ENCODE data around the gene SIL1.

- no peak for TF ChIP-seq EZH2 (IDR thresholded peaks at IDR 0.05; ENCODE audit: borderline replicate concordance, low read depth, low read length, poor library complexity, severe bottlenecking)
- TF ChIP-seq, protein P1, sequence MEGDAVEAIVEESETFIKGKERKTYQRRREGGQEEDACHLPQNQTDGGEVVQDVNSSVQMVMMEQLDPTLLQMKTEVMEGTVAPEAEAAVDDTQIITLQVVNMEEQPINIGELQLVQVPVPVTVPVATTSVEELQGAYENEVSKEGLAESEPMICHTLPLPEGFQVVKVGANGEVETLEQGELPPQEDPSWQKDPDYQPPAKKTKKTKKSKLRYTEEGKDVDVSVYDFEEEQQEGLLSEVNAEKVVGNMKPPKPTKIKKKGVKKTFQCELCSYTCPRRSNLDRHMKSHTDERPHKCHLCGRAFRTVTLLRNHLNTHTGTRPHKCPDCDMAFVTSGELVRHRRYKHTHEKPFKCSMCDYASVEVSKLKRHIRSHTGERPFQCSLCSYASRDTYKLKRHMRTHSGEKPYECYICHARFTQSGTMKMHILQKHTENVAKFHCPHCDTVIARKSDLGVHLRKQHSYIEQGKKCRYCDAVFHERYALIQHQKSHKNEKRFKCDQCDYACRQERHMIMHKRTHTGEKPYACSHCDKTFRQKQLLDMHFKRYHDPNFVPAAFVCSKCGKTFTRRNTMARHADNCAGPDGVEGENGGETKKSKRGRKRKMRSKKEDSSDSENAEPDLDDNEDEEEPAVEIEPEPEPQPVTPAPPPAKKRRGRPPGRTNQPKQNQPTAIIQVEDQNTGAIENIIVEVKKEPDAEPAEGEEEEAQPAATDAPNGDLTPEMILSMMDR (conservative IDR thresholded peaks at IDR 0.05; ENCODE audit: low read depth, low read length): no peak
Measured at GRCh38 chr5:138961221-138961620, 236.9 kb downstream of the SIL1 start.
